NCI-H146 (cell line): ENCODE measurements around the gene NCOA1.
"Not testable (repeated sequence)": the region's sequence is repeated elsewhere in the genome, so short reads cannot be mapped to it uniquely, and the experiment has no call there.

Experiments
- DNase-seq: peaks from one replicate; lab custom pipeline; 2025; lab: John Stamatoyannopoulos, UW

The NCOA1 gene

GRCh38 chr2:24579053-24579803 is 88.2 kb downstream of the NCOA1 start:
- DNase-seq = no peak

DNA sequence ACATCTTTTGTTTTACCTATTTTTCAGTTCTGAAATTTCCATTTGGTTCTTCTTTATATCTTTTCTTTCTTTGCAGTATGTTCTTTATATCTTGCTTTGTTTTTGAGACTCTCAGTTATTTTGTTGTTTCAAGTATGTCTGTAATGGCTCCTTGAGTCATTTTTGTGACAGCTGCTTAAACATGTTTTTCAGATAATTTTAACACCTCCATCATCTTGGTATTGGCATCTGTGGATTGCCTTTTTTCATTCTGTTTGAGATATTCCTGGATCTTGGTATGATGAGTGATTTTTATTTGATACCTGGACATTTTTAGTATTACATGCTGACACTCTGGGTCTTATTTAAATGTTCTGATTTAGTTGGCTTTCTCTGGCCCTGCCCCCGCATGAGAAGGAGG is 89.5 kb downstream of the NCOA1 start:
- no peak for DNase-seq

GRCh38 chr2:24581971-24582370 is 90.9 kb downstream of the NCOA1 start:
- not testable (repeated sequence) for DNase-seq

DNA sequence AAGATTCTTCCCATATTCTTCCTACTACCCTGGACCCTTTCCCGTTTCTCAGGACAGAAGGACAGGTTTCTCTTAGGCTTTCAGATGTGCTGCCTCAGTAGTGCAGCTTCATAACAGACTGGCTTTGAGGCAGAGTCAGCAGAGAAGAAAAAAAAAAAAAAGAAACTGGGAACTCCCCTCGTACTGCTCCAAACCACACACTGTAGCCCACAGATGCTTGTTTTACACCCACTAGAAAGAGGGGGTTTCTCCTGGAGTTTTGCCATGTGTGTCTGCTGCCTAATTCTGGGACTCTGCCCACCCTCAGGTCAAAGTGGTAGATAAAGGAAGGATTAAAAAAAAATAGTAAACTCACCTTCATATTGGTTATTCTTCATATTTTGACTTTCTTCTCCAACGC is 95.9 kb downstream of the NCOA1 start:
- DNase-seq = no peak

DNA sequence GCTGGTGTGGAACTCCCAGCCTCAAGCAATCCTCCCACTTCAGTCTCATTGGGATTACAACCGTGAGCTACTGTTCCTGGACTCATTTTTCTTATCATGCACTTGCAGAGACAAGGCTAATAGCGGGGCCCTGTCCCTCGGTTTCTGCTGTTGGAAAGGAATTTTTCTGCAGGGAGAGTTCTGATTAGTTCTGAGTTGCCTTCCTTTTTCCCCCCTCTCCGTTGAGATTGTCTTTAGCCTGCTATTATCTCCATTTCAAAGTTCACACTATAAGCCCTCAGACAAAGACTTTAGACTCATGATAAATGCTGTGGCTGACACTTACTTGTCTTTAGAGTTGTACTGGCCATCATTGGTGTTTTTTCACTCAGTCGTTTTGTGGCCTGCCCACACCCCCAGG is 97.2 kb downstream of the NCOA1 start:
- DNase-seq = no peak

- DNase-seq = no peak
Observed at GRCh38 chr2:24592441-24593100, 101.5 kb downstream of the NCOA1 start.

- DNase-seq = no peak
Observed at GRCh38 chr2:24594283-24594682, 103.2 kb downstream of the NCOA1 start.

DNA sequence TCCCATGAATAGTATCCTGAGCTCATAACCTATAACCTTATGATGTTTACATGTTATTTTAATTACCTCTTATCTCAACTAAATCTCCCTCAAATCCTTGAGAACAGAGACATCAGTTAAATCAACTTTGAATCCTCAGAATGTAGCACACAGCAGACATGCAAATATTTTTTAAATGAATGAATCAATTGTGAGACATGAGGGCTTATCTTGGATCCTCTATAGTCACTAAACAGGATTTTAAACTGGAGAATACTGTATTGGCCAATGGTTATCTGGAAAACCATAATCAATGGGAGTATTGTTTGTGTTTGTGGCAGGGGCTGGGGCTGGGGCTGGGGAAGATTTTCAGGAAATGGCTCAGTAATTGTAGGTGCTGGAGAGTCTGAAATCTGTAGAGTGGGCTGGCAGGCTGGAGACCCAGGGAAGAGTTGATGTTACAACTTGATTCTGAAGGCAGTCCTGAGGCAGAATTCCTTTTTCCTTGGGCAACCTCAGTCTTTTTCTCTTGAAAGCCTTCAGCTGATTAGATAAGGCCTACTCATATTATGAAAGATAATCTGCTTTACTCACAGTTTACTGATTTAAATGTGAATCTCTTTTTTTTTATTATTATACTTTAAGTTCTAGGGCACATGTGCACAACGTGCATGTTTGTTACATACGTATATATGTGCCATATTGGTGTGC is 106.3 kb downstream of the NCOA1 start:
- DNase-seq = no peak

- DNase-seq = not testable (repeated sequence)
Observed at GRCh38 chr2:24600140-24600539, 109.1 kb downstream of the NCOA1 start.

- no peak for DNase-seq
Observed at GRCh38 chr2:24611631-24612030, 120.6 kb downstream of the NCOA1 start.

- DNase-seq = peak; percentile 86
Observed at GRCh38 chr2:24613154-24613814, 122.2 kb downstream of the NCOA1 start.

- no peak for DNase-seq
Observed at GRCh38 chr2:24616616-24617015, 125.6 kb downstream of the NCOA1 start.

DNA sequence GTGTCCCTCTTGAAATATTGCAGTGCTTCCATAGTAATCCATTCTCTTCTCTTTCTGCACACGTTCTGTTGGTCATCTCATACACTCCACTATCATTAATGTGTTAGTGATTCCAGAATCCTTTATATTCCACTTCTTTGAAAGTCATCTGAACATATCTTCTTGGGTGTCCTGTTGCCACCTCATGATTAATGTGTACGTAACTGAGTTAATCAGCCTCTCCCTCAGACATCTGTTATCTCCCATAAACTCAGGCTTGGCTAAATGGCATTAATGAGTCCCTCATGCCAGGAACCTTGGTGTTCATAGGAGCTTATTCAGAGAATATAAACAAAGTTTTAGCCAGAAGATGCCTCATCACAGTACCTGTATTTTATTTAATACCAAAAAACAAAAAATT is 126.4 kb downstream of the NCOA1 start:
- no peak for DNase-seq

- DNase-seq = no peak
Observed at GRCh38 chr2:24618144-24618543, 127.1 kb downstream of the NCOA1 start.

DNA sequence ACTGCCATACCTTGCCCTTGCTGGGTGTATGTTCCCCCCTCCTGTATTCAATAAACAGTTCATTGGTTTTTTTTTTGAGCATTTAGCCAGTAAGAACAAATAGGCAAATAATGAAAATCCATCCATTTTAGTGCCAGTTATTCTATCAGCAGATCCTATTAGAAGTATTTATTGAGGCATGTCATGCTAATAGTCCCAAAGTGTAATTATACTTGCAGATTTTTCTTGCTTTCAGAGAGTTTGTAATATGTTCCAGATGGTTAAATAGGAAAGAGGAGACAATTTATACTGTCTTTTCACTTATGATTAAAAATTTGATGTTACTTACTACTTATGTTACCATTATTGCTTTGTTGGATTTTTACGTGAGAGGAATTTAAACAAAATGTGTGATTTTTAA is 127.6 kb downstream of the NCOA1 start:
- no peak for DNase-seq

- no peak for DNase-seq
Observed at GRCh38 chr2:24620936-24621335, 129.9 kb downstream of the NCOA1 start.

- no peak for DNase-seq
Observed at GRCh38 chr2:24621779-24622538, 130.9 kb downstream of the NCOA1 start.

- no peak for DNase-seq
Observed at GRCh38 chr2:24623535-24623934, 132.5 kb downstream of the NCOA1 start.

DNA sequence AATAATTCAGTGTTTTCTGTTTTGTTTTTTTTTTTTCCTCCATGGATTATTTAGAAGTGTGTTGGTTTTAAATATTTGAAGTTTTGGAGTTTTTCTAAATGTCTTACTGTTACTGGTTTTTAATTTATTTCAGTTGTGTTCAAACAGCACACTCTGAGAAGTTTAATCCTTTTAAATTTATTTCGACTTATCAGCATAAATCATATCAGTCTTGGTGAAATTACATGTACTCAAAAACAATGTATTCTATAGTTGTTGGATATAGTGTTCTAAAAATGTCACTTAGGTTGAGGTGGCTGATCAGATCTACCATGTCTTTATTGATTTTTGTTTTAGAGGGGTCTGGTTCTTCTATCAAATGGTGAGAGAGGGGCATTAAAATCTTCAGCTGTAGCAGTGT is 134.7 kb downstream of the NCOA1 start:
- no peak for DNase-seq

GRCh38 chr2:24626131-24626530 is 135.1 kb downstream of the NCOA1 start:
- DNase-seq = peak; percentile 20

- DNase-seq = no peak
Observed at GRCh38 chr2:24628746-24629145, 137.7 kb downstream of the NCOA1 start.

- no peak for DNase-seq
Observed at GRCh38 chr2:24632172-24632571, 141.1 kb downstream of the NCOA1 start.
